NCI-H1105 treated with DMSO at 0.1 percent for 48 hours (cell line): ENCODE measurements around the gene DIDO1.

Source experiments
- DNase-seq: peaks from one replicate; lab custom pipeline; 2025; lab: John Stamatoyannopoulos, UW

The DIDO1 gene

GRCh38 chr20:62894261-62894660 lies 32.0 kb downstream of the DIDO1 start:
- DNase-seq, result no peak

- DNase-seq, result no peak
Observed at GRCh38 chr20:62893700-62894099, 32.6 kb downstream of the DIDO1 start.

- DNase-seq, result no peak
Observed at GRCh38 chr20:62892348-62893304, 33.7 kb downstream of the DIDO1 start.

- no peak for DNase-seq
Observed at GRCh38 chr20:62891111-62891510, 35.2 kb downstream of the DIDO1 start.

- no peak for DNase-seq
Observed at GRCh38 chr20:62890444-62890843, 35.9 kb downstream of the DIDO1 start.

GRCh38 chr20:62889871-62890270 lies 36.4 kb downstream of the DIDO1 start:
- no peak for DNase-seq

GRCh38 chr20:62889411-62889810 lies 36.9 kb downstream of the DIDO1 start:
- no peak for DNase-seq

GRCh38 chr20:62888910-62889309 lies 37.4 kb downstream of the DIDO1 start:
- DNase-seq, result no peak

GRCh38 chr20:62888406-62888805 lies 37.9 kb downstream of the DIDO1 start:
- DNase-seq, result no peak

- DNase-seq, result no peak
Observed at GRCh38 chr20:62887860-62888239, 38.5 kb downstream of the DIDO1 start.

GRCh38 chr20:62887152-62887859 lies 39.0 kb downstream of the DIDO1 start:
- DNase-seq, result peak; percentile 69

GRCh38 chr20:62886709-62887058 lies 39.6 kb downstream of the DIDO1 start:
- DNase-seq, result peak; percentile 15

GRCh38 chr20:62885896-62886708 lies 40.2 kb downstream of the DIDO1 start:
- DNase-seq, result no peak

- no peak for DNase-seq
Observed at GRCh38 chr20:62885046-62885895, 41.0 kb downstream of the DIDO1 start.

- DNase-seq, result no peak
Observed at GRCh38 chr20:62884556-62884955, 41.7 kb downstream of the DIDO1 start.

GRCh38 chr20:62882426-62882825 lies 43.9 kb downstream of the DIDO1 start:
- no peak for DNase-seq

- no peak for DNase-seq
Observed at GRCh38 chr20:62881662-62882395, 44.5 kb downstream of the DIDO1 start.

GRCh38 chr20:62880935-62881661 lies 45.2 kb downstream of the DIDO1 start:
- DNase-seq, result no peak

GRCh38 chr20:62880147-62880934 lies 46.0 kb downstream of the DIDO1 start:
- no peak for DNase-seq
